Small intestine (tissue), 7 donors: ENCODE results near the gene HOTAIR. TPM values are rescaled to one million over a fixed set of nuclear protein-coding genes. Genes with fewer than 3 reads are reported as not detected.

ENCODE experiments used
- DNase-seq, 2 donors: peaks; one replicate each; pipeline versions ENCODE4 v3.0.0 to v3.0.0-alpha.2; 2013
- FAIRE-seq: peaks from 2 replicates; lab custom pipeline; 2012; peaks lifted over from hg19 to GRCh38; lab: Jason Lieb, UNC
- H3K27ac ChIP-seq, 3 donors: one replicate each; pipeline ENCODE4 v1.5.1; 2013; ENCODE audit warnings: low read length in 2 of 3, mild to moderate bottlenecking in 2 of 3, control low read depth in 1 of 3, inconsistent platforms in 1 of 3, low read depth in 1 of 3, moderate library complexity in 1 of 3
- H3K27me3 ChIP-seq, 3 donors: one replicate each; pipeline ENCODE4 v1.6.1; 2013; ENCODE audit warnings: low read length in 3 of 3, inconsistent platforms in 1 of 3; ENCODE audit not compliant: control insufficient read depth in 3 of 3, insufficient read depth in 3 of 3
- H3K36me3 ChIP-seq, 3 donors: one replicate each; pipeline ENCODE4 v1.6.1; 2013; ENCODE audit warnings: low read length in 3 of 3, inconsistent platforms in 1 of 3, low read depth in 1 of 3, mild to moderate bottlenecking in 1 of 3, moderate library complexity in 1 of 3; ENCODE audit not compliant: control insufficient read depth in 3 of 3, insufficient read depth in 2 of 3
- H3K4me1 ChIP-seq, 3 donors: one replicate each; pipeline ENCODE4 v1.6.1; 2013; ENCODE audit warnings: low read length in 2 of 3, inconsistent platforms in 1 of 3, low read depth in 1 of 3, mild to moderate bottlenecking in 1 of 3, moderate library complexity in 1 of 3; ENCODE audit not compliant: control insufficient read depth in 3 of 3, insufficient read depth in 2 of 3
- H3K4me3 ChIP-seq, 3 donors: one replicate each; pipeline ENCODE4 v1.5.1; 2013; ENCODE audit warnings: low read length in 3 of 3, control low read depth in 1 of 3, inconsistent platforms in 1 of 3, low read depth in 1 of 3, mild to moderate bottlenecking in 1 of 3, moderate library complexity in 1 of 3
- H3K9me3 ChIP-seq, 2 donors: one replicate each; pipeline ENCODE4 v1.6.1; 2013; ENCODE audit warnings: low read depth in 1 of 2, low read length in 1 of 2; ENCODE audit not compliant: control insufficient read depth in 2 of 2, insufficient read depth in 1 of 2
- WGBS, 3 donors: extraction: QIAGEN DNeasy Blood & Tissue Kit; methylation state at CpG; one replicate each; pipeline ENCODE4 v1.1.7; 2013; 5-methylcytosine and 5-hydroxymethylcytosine counted together
- polyA plus RNA-seq, 4 donors: library from polyadenylated mRNA; stranded (reverse) in 3 of 4; unstranded in 1 of 4; fragments of 200-250 nt in 3 of 4; fragments of 120-200 nt in 1 of 4; gene quantifications; one replicate each; pipeline versions ENCODE4 v1.2.1 to v1.2.3, GENCODE V29; 2013
- donor health status: healthy with polysubstance abuse.
- donor health status: control.
- donor health status: control.
- donor health status: Bipolar disorder and iron deficiency.
- donor health status: healthy.

The HOTAIR gene
- polyA plus RNA-seq, 4 donors = 0.24 TPM; not detected in 3

GRCh38 chr12:53971129-53971528 is 3.6 kb downstream of the HOTAIR start:
- Histone ChIP-seq H3K4me1 (peaks cover 0 to 15% (median 13%) of the 10 kb centered on the region in 3 donors), H3K4me3 (no peak overlapping the region), H3K27me3 (peaks cover 5 to 100% (median 83%) of the 10 kb centered on the region in 3 donors), H3K36me3 (no peaks in the 10 kb centered on the region), H3K9me3 (peaks cover 0 to 9% of the 10 kb centered on the region in 2 donors), H3K27ac (no peak overlapping the region)
- DNase-seq (no peak), FAIRE-seq (no peak)
- WGBS, 3 donors = 66 to 75% (median 75%) methylated on average over 3 of the region's 3 CpGs

DNA sequence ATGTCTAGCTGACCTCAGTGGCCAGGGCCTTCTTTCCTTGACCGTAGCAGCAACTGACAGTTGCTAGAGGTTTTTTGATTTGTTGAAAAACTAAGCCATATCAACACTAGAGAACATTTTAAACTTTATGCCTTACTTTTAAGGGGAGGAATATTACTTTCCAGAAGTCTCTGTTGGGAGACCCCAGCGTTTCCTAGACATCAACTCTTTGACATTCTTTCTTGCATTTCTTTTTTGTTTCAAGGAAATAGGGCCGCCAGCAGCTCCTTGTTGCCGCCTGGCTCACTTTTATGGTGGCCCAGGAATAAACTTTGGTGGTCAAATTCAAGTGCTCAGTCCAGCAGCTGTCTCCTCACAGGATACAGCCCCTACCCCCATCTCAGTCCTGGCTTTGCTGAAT is 4.3 kb downstream of the HOTAIR start:
- H3K27me3 ChIP-seq = peaks cover 5 to 100% (median 85%) of the 10 kb centered on the region in 3 donors

DNA sequence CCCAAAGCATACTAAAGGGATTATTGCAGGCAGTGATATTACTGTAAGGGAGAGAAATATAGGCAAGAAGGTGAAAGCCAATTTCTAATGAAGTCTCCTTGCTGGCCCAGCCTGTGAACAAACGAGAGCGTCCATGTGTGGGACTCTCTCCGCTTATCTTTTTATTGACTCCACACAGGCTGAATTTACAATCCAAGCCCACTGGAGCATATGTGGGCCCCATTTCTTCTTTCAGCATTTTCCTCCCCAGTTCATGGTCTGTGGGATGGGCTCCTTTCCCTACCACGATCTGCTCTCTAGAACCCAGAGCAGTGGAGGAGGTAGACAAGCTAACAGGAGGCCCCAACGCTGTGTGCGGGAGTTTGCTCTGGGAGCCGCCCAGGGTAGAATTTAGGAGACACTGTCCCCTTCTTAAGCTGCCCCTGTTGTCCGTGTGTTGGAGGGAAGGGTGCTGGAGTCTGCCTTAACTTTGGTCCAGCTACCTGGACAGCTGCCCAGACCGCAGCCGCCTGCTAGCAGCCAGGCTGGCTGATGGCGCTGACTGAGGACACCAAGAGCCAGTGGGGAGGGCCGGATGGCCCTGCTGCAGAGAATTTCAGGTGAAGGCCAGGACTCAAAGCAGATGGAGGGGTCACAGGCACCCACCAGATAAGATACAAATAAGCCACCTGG is 5.0 kb downstream of the HOTAIR start:
- Histone ChIP-seq H3K4me3 (no peak overlapping the region), H3K27me3 (peaks cover 5 to 100% (median 88%) of the 10 kb centered on the region in 3 donors), H3K9me3 (no peaks in the 10 kb centered on the region), H3K36me3 (no peaks in the 10 kb centered on the region), H3K4me1 (peaks cover 0 to 10% (median 4%) of the 10 kb centered on the region in 3 donors), H3K27ac (no peak overlapping the region)
- WGBS, 3 donors = 20 to 35% (median 22%) methylated on average over 12 of the region's 12 CpGs
- DNase-seq (no peak), FAIRE-seq (no peak)

More for the DNA sequence above, 4.3 kb downstream of the HOTAIR start:
- FAIRE-seq (no peak), DNase-seq (no peak)
- Histone ChIP-seq H3K4me1 (peaks cover 0 to 13% (median 10%) of the 10 kb centered on the region in 3 donors), H3K9me3 (peaks cover 0 to 2% of the 10 kb centered on the region in 2 donors), H3K27ac (no peak overlapping the region), H3K4me3 (no peak overlapping the region), H3K36me3 (no peaks in the 10 kb centered on the region)
- 33 to 38% (median 33%) methylated on average over 4 of the region's 4 CpGs for WGBS, 3 donors

DNA sequence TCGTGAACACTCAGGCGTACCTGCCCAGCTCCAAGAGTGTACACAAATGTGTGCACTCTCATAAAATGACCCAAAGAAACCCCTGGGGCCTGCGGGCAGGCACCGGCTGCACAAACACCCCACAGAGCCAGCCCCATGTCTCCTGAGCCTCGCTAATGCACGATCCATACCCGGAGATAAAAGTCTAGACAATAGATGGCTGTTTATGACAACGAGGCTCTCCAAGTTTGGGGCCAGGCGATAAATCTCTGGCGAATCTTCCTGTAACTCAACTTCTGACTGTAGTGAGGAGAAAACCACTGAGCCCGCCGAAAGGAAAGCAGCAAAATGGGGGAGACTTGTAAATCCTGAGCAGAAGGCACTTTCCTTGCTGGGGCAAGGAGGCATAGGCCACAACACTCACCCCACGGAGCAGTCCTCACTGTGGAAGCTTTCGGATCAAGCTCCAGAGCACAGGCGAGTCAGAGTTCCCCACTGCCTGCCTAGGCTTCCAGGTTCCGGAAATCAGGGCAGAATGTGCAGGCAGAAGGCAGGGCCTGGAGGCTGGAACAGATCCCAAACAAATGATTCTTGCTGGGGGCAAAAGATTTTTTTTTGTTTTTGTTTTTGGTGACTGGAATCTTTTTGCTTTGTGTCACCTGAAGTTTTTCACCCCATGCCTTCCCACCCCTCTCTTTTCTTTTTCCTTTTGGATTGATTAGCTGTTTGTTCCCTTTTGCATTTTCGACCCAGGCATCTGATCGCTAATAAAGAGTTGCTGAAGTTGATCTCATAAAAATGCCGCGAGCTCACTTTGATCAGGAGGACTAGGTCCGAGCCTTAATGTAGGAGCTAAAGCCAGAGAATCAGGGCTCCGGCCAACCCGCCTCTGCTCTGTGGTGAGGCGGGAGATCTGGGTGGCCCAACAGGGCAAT is 6.3 kb downstream of the HOTAIR start:
- Histone ChIP-seq H3K9me3 (no peaks in the 10 kb centered on the region), H3K27ac (no peak overlapping the region), H3K4me1 (peaks cover 0 to 1% (median 0%) of the 10 kb centered on the region in 3 donors), H3K36me3 (no peaks in the 10 kb centered on the region), H3K27me3 (peaks cover 5 to 100% (median 88%) of the 10 kb centered on the region in 3 donors), H3K4me3 (no peak overlapping the region)
- 20 to 27% (median 22%) methylated on average over 24 of the region's 24 CpGs for WGBS, 3 donors
- FAIRE-seq = no peak
- DNase-seq = no peak

DNA sequence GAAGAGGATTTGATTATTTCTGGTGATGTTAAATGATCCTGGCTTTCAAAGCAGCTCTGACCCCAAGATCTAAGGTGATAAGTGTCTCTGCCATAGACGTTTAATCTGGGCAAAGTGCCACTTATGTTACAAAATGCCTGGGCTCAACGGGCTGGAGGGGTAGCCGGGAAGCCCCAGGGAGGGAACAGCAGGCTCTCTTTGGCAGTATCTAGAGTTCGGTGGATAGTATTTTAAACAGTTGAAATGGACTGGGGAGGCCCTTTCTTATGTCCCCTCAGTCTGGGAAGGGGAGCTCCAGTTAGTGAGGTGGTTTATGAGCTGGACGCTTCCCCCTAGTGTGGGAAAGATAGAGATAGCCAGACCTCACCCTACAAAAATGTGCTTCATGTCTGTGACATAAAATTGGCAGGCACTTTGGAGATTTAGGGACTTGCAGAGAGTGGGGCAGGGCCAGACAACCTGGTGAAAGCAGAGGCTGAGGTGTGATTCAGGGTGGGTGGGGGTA is 7.3 kb downstream of the HOTAIR start:
- Histone ChIP-seq H3K36me3 (no peaks in the 10 kb centered on the region), H3K27ac (no peak overlapping the region), H3K9me3 (no peaks in the 10 kb centered on the region), H3K4me3 (no peak overlapping the region), H3K27me3 (peaks cover 5 to 100% (median 87%) of the 10 kb centered on the region in 3 donors), H3K4me1 (peaks cover 0 to 4% (median 0%) of the 10 kb centered on the region in 3 donors)
- no peak for DNase-seq
- FAIRE-seq = no peak
- 10 to 14% (median 11%) methylated on average over 5 of the region's 5 CpGs for WGBS, 3 donors

DNA sequence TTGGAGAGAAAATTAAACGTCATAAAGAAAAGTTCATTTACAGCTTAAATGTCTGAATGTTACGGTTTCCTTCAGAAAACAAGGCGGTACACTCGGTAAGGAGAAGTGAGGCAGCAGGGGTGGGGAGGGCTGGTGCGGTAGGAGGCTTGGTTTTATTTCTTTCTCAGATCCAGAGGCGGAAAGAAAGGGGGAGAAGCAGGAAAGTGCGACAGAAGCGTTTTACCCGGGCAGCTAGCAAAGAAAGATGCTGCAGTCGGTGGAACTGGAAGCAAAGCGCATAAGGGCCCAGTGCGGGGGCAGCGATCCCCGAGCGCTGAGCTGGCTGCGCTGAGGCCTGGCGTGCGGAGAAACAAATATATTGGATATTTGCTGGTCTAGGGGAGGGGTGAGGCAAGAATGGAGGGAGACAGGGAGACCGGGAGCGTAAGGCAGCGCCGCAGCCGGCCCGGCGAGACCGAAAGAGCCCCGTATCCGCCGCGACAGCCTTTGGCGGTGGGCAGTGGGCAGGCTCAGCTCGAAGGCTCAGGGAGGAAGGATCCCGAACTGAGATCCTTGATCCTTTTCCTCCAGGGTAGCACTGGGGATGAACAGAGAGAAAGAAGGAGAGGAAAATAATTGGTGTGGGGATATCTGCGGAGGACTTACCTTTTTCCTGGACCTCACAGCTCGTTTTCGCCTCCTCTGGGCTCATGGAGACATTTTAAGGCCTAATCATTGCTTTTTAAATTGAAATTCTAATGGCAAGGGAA is 8.2 kb downstream of the HOTAIR start:
- FAIRE-seq (no peak), DNase-seq (peak in 1 of 2 donors; percentile 23)
- Histone ChIP-seq H3K36me3 (no peaks in the 10 kb centered on the region), H3K9me3 (no peaks in the 10 kb centered on the region), H3K4me1 (peaks cover 0 to 4% (median 0%) of the 10 kb centered on the region in 3 donors), H3K27ac (no peak overlapping the region), H3K27me3 (peaks cover 5 to 100% (median 82%) of the 10 kb centered on the region in 3 donors), H3K4me3 (no peak overlapping the region)
- 9 to 17% (median 11%) methylated on average over 36 of the region's 36 CpGs for WGBS, 3 donors

DNA sequence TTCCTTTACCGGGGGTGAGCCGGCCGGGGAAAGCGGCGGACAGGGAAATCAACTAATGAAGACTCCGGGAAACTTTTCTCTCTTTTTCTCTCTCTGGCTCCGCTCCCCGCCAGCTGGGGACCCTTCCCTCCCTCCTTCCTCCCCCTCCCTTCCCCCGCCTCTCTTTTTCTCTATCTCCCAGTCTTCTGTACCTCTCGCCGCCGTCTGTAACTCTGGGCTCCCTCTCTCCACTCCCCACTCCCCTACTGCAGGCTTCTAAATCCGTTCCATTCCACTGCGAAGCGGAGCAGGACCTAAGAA is 8.7 kb downstream of the HOTAIR start:
- H3K27me3 ChIP-seq = peaks cover 5 to 100% (median 83%) of the 10 kb centered on the region in 3 donors
- FAIRE-seq = no peak
- no peak overlapping the region for H3K27ac ChIP-seq
- no peaks in the 10 kb centered on the region for H3K9me3 ChIP-seq
- H3K4me3 ChIP-seq = no peak overlapping the region
- no peak for DNase-seq
- no peaks in the 10 kb centered on the region for H3K36me3 ChIP-seq
- WGBS, 3 donors = 4 to 9% (median 8%) methylated on average over 15 of the region's 15 CpGs
- H3K4me1 ChIP-seq = peaks cover 0 to 4% (median 0%) of the 10 kb centered on the region in 3 donors
